ENCODE data around the gene AP3B1.

Gene AP3B1

GRCh38 chr5:78234804-78235203 lies 59.7 kb downstream of the AP3B1 start:
- Histone ChIP-seq H3K9ac (ENCODE audit: low read depth, low read length, poor library complexity, severe bottlenecking) (no peak overlapping the region), H3K9me2 (replicated peaks; ENCODE audit: low read depth, low read length) (no peaks in the 10 kb centered on the region), H3K36me3 (ENCODE audit: insufficient read depth, low read length) (peaks cover 23% of the 10 kb centered on the region; the same call in 1 of the 2 replicates), H3K9me3 (ENCODE audit: insufficient read depth, low read depth, low read length) (no peaks in the 10 kb centered on the region), H2AFZ (ENCODE audit: low read length) (no peak overlapping the region), H3K4me1 (ENCODE audit: insufficient read depth, low read length, poor library complexity, severe bottlenecking) (no peaks in the 10 kb centered on the region), H3K79me2 (ENCODE audit: insufficient read depth, low read length) (peaks cover 50% of the 10 kb centered on the region; the same call in 1 of the 2 replicates), H3F3A (ENCODE audit: low read depth) (no peaks in the 10 kb centered on the region), H4K20me1 (ENCODE audit: insufficient read depth, low read length, poor library complexity, severe bottlenecking) (peaks cover 10% of the 10 kb centered on the region), H3K4me3 (ENCODE audit: low read length, poor library complexity, severe bottlenecking) (no peak overlapping the region), H3K4me2 (ENCODE audit: low read depth, low read length, poor library complexity, severe bottlenecking) (no peak overlapping the region), H3K27me3 (ENCODE audit: insufficient read depth, low read length, poor library complexity, severe bottlenecking) (no peaks in the 10 kb centered on the region)
- TF ChIP-seq EZH2phosphoT487 (IDR thresholded peaks at IDR 0.05; ENCODE audit: borderline replicate concordance) (no peak), CTCF (conservative IDR thresholded peaks at IDR 0.05; ENCODE audit: low read length) (no peak)

GRCh38 chr5:78232163-78232562 lies 62.3 kb downstream of the AP3B1 start:
- H3K9ac ChIP-seq (ENCODE audit: low read depth, low read length, poor library complexity, severe bottlenecking), result no peak overlapping the region
- H3K79me2 ChIP-seq (ENCODE audit: insufficient read depth, low read length), result peaks cover 63% of the 10 kb centered on the region
- H3K4me3 ChIP-seq (ENCODE audit: low read length, poor library complexity, severe bottlenecking), result no peak overlapping the region
- no peaks in the 10 kb centered on the region for H3K27me3 ChIP-seq (ENCODE audit: insufficient read depth, low read length, poor library complexity, severe bottlenecking)
- no peaks in the 10 kb centered on the region for H3F3A ChIP-seq (ENCODE audit: low read depth)
- H3K9me3 ChIP-seq (ENCODE audit: insufficient read depth, low read depth, low read length), result no peaks in the 10 kb centered on the region
- H3K4me2 ChIP-seq (ENCODE audit: low read depth, low read length, poor library complexity, severe bottlenecking), result no peak overlapping the region
- TF ChIP-seq CTCF (conservative IDR thresholded peaks at IDR 0.05; ENCODE audit: low read length) (no peak), EZH2phosphoT487 (IDR thresholded peaks at IDR 0.05; ENCODE audit: borderline replicate concordance) (no peak)
- H3K9me2 ChIP-seq (replicated peaks; ENCODE audit: low read depth, low read length), result no peaks in the 10 kb centered on the region
- no peak overlapping the region for H2AFZ ChIP-seq (ENCODE audit: low read length)
- H3K4me1 ChIP-seq (ENCODE audit: insufficient read depth, low read length, poor library complexity, severe bottlenecking), result no peaks in the 10 kb centered on the region
- H4K20me1 ChIP-seq (ENCODE audit: insufficient read depth, low read length, poor library complexity, severe bottlenecking), result peaks cover 10% of the 10 kb centered on the region
- peaks cover 19% of the 10 kb centered on the region; the same call in 1 of the 2 replicates for H3K36me3 ChIP-seq (ENCODE audit: insufficient read depth, low read length)

GRCh38 chr5:78224358-78224757 lies 70.1 kb downstream of the AP3B1 start:
- H2AFZ ChIP-seq (ENCODE audit: low read length), result no peak overlapping the region
- H3K27me3 ChIP-seq (ENCODE audit: insufficient read depth, low read length, poor library complexity, severe bottlenecking), result no peaks in the 10 kb centered on the region
- no peaks in the 10 kb centered on the region for H3K9me3 ChIP-seq (ENCODE audit: insufficient read depth, low read depth, low read length)
- TF ChIP-seq EZH2phosphoT487 (IDR thresholded peaks at IDR 0.05; ENCODE audit: borderline replicate concordance), result no peak
- no peak for TF ChIP-seq CTCF (conservative IDR thresholded peaks at IDR 0.05; ENCODE audit: low read length)
- H3K79me2 ChIP-seq (ENCODE audit: insufficient read depth, low read length), result peaks cover 16% of the 10 kb centered on the region
- H3K9me2 ChIP-seq (replicated peaks; ENCODE audit: low read depth, low read length), result no peaks in the 10 kb centered on the region
- H3K4me1 ChIP-seq (ENCODE audit: insufficient read depth, low read length, poor library complexity, severe bottlenecking), result no peaks in the 10 kb centered on the region
- H3K4me2 ChIP-seq (ENCODE audit: low read depth, low read length, poor library complexity, severe bottlenecking), result no peak overlapping the region
- no peaks in the 10 kb centered on the region for H3F3A ChIP-seq (ENCODE audit: low read depth)
- no peaks in the 10 kb centered on the region for H4K20me1 ChIP-seq (ENCODE audit: insufficient read depth, low read length, poor library complexity, severe bottlenecking)
- peaks cover 44% of the 10 kb centered on the region for H3K36me3 ChIP-seq (ENCODE audit: insufficient read depth, low read length)
- no peak overlapping the region for H3K4me3 ChIP-seq (ENCODE audit: low read length, poor library complexity, severe bottlenecking)
- H3K9ac ChIP-seq (ENCODE audit: low read depth, low read length, poor library complexity, severe bottlenecking), result no peak overlapping the region
